ENCODE measurements around the gene TBC1D19. TPM values are rescaled to one million over a fixed set of nuclear protein-coding genes. Genes with fewer than 3 reads are reported as not detected.

The TBC1D19 gene
- total and polyA plus RNA-seq, 9 of the 15 experiments (the other 6 are each of a cell fraction or from before 2014, with no cell fraction given): 0.73 to 5.6 (median 3.7) TPM

- TF ChIP-seq MGA (IDR thresholded peaks at IDR 0.05): no peak
- TF ChIP-seq ZBTB9 (CRISPR knock-in tag; IDR thresholded peaks at IDR 0.05): peak; percentile 44; the same call in 1 of the 2 replicates
- peak; percentile 68; the same call in 1 of the 2 replicates for TF ChIP-seq ZNF766 (CRISPR knock-in tag; conservative IDR thresholded peaks at IDR 0.05)
- TF ChIP-seq ATF4 (CRISPR knock-in tag; IDR thresholded peaks at IDR 0.05): 0 out of 2 replicates have a peak, but pooled peaks have one; percentile 6
- peak; percentile 16 for TF ChIP-seq CXXC5 (CRISPR knock-in tag; IDR thresholded peaks at IDR 0.05)
- no peak for TF ChIP-seq GABPA (tag; conservative IDR thresholded peaks at IDR 0.05; ENCODE audit: low read depth)
- 0 out of 2 replicates have a peak, but pooled peaks have one; percentile 38 for TF ChIP-seq ZNF592 (IDR thresholded peaks at IDR 0.05)
- no peak for TF ChIP-seq RNF2 (IDR thresholded peaks at IDR 0.05)
- TF ChIP-seq TAL1 (IDR thresholded peaks at IDR 0.05): 0 out of 2 replicates have a peak, but pooled peaks have one; percentile 11
Observed at GRCh38 chr4:26784207-26784865, 200.5 kb downstream of the TBC1D19 start (continued).
